ENCODE measurements around the gene DZIP1.
"Not testable (repeated sequence)": the region's sequence is repeated elsewhere in the genome, so short reads cannot be mapped to it uniquely, and the experiment has no call there.

The DZIP1 gene

DNA sequence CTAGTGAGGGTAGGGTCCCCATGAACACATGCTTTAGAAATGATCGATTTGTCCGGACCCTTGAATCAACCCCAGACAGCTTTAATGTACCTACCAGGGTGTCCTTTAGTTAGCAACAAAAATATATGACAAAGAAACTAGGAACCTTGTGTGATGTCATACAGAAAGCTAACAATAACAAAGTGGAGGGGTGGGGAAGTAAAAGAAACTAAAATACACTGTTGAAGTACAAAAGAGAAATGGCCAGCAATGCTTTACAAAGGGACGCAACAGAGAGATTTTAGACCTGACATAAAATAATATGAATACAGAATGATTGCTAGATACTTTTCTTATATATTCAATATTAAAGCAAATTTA lies 40.0 kb downstream of the DZIP1 start:
- DNase-seq (ENCODE audit: low read depth in 2 of 2): no peak

DNA sequence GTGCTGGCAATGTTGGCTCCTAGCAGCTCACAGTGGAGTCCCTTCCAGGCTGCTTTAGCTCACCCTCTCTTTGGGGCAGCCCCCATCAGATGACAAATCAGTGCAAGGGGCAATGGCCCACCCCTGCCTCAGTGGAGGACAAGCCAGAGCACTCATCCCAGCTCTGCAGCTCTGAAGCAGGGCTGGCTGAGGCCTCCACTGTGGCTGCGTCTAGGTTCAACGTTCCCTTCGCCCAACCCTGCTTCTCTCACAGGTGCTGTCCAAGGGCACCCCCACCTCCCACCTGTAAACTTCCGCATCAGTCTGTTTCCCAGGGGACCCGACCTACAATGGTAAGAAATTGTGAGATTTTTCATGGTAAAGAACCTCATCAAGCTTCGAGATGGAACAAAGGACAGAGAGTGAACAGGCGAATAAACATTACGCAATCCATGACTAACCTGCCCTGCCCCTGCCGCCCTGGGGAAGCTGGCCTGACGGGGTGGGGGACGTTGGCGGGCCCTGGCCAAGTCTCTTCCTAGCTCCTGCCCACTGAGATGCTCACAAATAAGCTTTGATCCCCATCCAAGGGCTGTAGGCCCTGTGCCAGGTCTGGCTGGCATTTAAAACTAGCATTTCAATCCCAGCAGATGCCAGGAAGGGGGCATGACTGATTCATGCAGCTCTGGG lies 40.5 kb downstream of the DZIP1 start:
- DNase-seq (ENCODE audit: low read depth in 2 of 2): no peak

DNA sequence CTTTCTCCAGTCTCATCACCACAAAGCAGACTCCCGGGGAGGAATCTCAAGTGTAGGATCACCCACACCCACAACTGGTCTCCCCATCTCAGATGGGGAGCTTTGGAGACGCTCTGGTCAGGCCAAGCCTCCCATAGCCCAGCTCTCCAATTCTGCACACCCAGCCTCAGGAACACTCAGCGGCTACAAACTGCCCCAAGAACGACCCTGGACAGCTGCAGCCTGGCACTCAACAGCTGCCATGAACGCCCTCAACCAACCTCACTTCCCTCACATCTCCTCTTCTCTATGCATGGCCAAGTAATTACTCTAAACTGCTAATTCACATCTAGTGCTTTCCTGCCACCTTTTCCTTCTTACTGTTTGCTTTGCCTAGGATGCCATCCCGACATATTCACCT lies 42.6 kb downstream of the DZIP1 start:
- DNase-seq (ENCODE audit: low read depth in 2 of 2): no peak

DNA sequence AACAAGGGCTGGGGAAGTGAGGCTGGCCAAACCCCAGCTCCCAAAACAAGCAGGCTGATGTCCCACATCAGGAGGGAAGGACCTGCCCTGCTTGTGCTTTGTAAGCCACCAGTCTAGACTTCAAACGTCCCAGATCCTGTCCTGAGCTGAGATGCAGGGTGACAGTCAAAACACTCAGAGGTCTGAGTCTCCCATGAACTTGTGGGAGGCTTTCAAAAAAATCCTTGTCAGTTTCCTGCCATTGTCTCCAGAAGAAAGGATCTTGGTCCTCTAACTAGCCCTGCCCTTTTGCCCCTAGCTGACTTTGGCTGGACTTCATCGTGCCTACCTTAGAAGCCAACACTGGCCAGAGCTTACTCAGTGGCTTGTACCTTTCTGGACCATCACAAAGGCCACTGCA lies 43.3 kb downstream of the DZIP1 start:
- no peak for DNase-seq (ENCODE audit: low read depth in 2 of 2)

DNA sequence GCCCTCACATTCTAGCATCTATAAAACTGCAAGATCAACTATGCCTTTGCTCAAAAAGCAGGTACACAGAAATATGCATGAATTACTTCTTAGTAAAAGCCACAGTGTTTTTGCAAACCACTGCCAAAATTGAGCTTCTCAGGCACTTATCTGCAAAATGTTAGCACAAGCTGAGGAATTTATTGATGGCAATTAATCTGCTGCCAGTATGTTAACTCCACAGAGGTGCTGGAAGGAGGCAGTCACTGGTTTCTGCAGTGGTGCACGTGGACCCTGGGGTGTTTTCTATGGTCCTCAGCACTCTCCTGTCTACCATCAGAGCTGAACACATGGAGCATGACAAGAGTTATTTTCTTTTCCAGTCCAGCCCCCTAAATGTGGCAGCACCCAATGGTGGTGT lies 47.8 kb downstream of the DZIP1 start:
- no peak for DNase-seq (ENCODE audit: low read depth in 2 of 2)

DNA sequence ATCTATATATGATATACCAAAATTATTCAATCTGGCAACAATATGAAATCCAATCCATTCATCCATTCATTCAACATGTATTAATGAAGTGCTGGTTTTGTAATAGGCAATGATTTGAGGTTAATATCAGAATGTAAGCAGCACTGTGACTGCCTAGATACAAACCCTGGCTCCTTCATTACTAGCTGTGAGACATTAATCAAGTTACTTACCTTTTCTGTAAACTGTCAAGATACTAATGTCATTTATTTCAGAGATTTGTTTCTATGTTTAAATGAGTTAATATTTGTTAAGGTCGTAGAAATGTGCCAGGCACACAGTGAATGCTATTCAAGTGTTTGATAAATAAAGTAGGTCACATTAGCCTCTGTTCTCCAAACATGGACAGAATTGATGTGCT lies 51.0 kb downstream of the DZIP1 start:
- DNase-seq (ENCODE audit: low read depth in 2 of 2): no peak

DNA sequence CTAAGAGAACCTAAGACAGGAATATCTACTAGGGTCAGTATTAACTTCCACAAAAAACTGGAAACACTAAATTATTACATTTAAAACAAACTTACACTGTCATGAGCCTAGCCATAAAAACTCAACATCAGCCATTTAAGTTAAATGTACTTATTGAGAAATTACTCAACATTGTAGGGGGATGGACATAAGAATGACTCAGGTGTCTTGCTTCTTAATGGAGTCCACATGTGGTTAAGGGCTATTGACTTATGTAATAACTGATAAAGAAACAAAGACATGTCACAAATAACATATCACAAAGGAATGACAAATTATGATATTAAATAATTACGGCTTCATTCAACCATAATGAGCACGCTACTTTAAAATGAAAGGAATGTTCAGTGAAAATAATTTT lies 55.8 kb downstream of the DZIP1 start:
- DNase-seq (ENCODE audit: low read depth in 2 of 2): no peak

DNA sequence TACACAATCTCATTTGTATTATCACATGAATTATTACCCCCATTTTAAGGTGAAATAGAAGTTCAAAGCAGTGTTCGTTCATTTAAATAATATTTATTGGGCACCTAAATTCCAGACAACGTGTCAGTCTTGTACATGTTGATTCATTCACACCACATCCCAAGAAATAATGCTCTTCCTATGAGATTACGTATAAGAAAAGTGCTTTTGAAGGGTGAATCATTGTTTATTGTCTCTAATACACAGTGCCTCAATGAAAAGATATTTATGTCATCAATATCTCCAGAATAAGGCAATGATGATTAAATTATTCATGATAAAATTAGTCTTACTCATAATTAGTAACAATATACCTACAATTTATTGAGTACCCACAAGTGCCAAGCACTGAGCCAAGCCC lies 56.4 kb downstream of the DZIP1 start:
- DNase-seq (ENCODE audit: low read depth in 2 of 2): no peak

DNA sequence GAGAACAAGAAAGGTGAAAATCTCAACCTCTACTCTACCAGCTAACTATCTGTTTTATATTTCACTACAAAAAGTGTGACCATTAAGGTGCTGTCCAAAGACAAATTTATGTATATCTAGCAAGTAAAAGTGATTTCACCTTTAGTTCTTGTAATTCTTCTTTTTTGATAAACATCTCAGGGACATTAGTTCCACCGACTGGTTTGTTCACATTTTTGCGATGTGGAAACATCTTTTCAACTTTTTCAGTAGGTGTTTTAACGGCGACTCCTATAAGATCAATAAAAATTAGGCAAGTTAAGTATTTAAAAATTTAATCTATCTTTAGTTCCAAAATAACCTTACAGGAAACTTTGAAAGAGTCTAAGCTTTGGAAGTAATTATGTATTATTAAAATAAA lies 58.6 kb downstream of the DZIP1 start:
- DNase-seq (ENCODE audit: low read depth in 2 of 2): no peak

DNA sequence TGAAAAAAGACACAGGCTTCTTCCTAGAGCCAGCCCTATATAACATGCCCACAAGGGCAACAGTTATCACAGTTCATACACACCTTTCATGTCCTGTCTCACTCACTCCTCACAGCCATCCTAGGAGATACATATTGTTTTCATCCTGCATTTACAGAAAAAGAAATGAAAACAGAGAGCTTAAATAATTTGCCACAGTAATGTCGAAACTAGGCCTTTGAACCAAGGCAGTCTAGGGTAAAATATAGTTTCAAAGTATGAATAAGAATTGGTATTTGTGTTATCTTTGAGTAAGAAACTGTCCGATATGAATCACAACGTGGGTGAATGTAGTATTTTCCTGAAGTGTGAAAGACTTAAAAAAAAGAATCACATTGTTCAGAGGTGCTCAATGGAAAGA lies 65.2 kb downstream of the DZIP1 start:
- no peak for DNase-seq (ENCODE audit: low read depth in 2 of 2)

DNA sequence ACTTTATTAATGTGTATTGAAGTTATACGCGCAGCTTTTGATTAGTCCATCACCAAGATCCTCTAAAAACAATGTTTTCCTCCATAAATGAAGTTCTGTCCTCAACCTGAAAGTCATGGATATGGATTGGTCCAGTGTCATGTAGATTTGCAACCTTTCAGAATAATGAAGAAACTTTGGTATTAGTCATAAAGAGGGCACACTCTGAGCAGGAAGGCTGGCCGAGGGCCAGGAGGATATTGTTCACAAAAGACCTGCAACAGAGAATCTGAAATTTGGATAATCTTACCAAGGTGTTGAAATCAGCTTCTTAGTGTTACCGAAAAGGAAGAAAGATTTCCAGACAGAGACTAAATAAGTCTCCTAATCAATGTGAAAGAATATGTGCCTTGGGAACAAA lies 71.3 kb downstream of the DZIP1 start:
- no peak for DNase-seq (ENCODE audit: low read depth in 2 of 2)

DNA sequence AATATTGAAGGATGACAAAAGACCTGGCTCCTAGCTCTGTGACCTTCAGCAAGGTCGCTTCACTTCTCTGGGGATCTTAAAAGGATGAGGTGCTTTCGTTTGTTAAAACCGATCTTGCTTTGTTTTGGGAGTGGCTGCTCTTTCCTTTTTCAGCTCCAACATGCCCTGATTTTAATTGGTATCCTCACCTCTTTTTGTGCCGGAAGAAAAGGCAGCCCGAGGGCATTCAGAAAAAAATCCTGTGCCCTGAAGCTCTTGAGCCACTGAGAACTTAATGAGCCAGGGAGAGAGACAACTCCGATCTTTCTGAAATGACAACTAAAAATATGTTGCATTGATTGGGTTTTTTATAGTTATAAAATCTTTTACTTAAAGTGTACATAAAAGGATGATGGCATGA lies 72.6 kb downstream of the DZIP1 start:
- no peak for DNase-seq (ENCODE audit: low read depth in 2 of 2)

DNA sequence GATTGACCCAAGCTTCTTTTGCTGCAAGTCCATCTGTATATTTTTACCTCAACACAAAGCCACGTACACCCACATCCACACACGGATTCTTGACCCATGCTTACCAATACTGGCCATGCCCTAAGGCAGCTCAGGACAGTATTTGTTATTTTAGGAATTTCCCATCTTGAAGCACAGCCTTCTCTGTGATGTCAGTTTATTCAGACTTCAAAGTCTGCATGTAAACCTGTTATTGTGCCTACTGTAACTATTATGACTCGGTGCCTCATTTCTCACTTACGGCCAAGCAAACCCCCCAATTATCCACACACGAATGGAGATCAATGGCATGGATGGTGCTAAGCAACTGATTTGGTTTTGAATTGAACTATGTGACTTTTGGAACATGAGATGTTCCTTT lies 74.5 kb downstream of the DZIP1 start:
- DNase-seq (ENCODE audit: low read depth in 2 of 2): no peak

DNA sequence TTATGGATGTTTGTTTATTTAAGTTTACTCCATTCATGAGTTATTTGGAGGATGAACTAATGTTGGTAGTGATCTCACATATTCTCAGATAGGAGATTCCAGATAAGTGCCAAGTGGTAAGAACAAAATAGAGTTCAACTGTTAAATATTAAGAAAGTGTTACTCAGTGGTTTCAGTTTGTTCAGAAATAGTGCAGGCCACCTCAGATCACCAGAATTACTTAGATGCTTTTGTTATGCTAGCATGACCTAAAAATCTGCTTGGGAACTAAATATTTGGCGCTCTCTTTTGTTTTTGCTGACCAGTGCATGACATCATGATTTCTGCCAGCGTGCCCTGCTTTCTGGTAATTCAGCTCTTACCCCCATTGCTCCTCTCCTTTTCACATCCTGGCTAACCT lies 76.4 kb downstream of the DZIP1 start:
- no peak for DNase-seq (ENCODE audit: low read depth in 2 of 2)

DNA sequence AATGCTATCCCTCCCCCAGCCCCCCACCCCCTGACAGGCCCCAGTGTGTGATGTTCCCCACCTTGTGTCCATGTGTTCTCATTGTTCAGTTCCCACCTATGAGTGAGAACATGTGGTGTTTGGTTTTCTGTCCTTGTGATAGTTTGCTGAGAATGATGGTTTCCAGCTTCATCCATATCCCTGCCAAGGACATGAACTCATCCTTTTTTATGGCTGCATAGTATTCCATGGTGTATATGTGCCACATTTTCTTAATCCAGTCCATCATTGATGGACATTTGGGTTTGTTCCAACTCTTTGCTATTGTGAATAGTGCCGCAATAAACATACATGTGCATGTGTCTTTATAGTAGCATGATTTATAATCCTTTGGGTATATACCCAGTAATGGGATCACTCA lies 78.7 kb downstream of the DZIP1 start:
- DNase-seq (ENCODE audit: low read depth in 2 of 2): not testable (repeated sequence)

DNA sequence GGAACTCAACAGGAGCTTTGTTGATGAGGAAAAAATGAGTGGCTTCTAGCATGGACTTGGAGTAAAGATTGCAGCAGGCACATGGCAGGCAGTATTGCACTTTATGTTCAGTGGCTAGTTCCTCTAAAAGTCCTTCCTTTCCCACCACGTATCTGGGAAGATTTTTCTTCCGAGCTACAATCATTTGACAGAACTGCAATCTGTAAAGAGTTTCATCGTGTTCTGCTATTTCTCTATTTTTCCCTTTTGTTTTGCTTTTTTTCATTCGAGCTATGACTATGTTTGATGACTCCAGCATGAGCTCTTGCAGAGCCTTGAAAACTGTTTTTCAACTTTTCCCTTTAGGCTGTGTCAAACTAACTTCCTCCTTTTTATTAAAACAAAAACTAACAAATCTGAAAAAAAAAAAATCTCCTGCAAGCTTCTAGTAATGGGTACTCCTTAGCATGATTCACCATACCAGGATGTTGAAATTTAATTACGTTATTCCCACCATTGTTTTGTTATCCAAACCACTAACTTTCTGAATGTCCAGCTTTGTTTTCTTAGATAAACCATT lies 79.7 kb downstream of the DZIP1 start:
- no peak for DNase-seq (ENCODE audit: low read depth in 2 of 2)

DNA sequence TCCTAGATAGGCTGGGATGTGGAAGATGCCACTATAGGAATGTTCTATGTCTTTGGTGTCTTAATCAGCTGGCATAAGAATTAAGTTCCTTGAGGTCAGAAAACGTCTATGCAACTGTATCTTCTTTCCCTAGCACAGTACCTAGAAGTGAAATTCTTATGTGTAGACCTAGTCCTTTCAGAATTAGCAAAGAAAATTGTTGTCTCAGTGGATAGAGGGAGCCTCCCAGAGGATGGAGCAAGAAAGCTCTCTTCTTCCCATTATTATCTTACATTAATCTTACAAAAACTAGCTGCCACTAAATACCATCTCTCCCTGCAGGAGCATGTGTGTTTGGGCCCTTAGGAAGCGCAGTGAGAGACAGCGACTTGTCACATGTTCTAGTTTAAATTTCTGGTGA lies 80.4 kb downstream of the DZIP1 start:
- DNase-seq (ENCODE audit: low read depth in 2 of 2): no peak

DNA sequence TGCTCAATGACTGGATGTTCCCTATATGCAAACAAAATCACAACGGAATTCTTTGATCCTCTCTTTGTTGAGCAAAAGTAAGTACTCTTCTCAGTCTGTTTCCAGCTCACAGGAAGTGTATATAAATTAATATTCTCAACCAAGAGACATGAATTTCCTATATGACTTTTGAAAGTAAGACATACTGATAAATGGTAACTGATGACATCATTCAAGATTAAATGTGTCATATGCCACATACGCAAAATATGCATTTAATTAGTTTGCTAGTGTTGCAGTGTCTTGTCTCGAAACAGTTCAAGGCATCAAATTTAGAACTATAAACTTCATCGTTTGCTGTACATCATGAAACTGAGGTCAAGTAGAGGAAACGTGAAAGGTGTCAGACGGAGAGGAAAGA lies 84.1 kb downstream of the DZIP1 start:
- DNase-seq (ENCODE audit: low read depth in 2 of 2): no peak

DNA sequence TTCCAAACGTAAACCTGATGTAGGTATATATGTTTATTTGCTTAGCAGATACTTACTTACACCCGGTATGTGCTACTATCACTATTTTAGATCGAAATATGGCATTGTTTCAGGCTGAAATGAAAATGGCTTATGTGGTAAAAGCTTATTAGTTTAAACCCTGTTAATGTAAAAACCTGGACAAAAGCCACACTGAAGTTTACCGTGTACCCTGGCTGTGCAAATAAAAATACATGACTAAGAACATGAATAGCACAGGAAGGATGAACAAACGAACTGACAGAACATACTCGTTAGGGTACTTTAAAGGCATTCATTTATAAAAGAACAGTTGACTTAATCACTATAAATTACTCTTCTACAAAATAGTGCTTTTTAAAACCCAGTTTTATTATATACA lies 85.4 kb downstream of the DZIP1 start:
- no peak for DNase-seq (ENCODE audit: low read depth in 2 of 2)

DNA sequence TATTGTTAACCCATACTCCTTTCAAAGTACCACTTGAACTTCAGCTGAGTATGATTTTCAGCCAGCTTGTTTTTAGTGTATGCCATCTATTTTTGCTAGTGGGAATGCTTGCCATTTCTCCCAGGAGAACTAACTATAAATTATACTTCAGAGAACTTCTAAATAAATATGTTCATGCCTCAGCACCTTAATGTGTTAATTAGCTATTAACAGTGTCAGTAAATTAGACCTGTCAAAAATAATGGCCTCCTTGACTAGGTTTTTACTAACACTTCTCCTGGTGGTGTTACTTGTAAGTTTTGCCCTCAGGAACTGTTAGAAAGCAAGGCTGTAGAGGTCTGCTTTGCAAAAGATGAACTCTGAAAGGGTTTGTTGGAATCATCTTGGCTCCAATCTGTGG lies 87.5 kb downstream of the DZIP1 start:
- DNase-seq (ENCODE audit: low read depth in 2 of 2): no peak

DNA sequence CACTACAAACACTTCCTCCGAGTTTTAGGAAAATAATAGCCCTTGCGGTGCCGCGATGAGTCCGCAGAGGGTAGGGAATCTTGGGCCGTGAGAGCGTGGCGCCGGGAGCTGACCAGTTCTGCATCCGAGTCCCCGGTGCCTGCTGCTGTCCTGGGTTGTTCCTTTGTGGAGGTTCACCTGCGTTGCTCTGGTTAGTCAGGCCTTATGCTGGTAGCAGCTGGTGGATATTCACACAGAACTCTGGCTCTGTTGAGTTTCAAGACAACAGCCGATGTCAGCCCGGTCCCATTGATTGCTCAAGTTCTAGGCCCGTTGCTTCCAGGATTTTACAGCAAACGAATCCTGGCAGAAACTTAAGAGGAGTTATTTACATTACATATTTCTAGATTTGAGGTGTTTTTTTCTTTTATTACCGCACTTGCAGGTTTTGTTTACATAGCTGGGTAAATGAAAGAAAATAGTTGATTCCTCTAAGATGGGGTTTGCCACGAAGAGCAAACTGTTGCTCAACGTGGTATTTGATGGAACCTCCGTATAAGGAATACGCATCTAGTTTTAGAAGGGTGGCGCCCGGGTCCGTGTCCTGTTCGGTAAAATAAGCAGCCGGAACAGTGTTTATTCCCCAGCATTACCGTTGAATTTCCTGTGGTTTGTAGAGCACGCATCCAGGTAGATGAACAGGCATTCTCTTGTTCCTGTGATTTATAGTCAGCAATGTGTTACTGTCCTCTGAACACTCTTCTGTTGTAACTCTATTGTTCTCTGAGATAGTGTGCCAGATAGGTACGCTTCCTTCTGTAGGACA lies 90.7 kb downstream of the DZIP1 start:
- no peak for DNase-seq (ENCODE audit: low read depth in 2 of 2)

DNA sequence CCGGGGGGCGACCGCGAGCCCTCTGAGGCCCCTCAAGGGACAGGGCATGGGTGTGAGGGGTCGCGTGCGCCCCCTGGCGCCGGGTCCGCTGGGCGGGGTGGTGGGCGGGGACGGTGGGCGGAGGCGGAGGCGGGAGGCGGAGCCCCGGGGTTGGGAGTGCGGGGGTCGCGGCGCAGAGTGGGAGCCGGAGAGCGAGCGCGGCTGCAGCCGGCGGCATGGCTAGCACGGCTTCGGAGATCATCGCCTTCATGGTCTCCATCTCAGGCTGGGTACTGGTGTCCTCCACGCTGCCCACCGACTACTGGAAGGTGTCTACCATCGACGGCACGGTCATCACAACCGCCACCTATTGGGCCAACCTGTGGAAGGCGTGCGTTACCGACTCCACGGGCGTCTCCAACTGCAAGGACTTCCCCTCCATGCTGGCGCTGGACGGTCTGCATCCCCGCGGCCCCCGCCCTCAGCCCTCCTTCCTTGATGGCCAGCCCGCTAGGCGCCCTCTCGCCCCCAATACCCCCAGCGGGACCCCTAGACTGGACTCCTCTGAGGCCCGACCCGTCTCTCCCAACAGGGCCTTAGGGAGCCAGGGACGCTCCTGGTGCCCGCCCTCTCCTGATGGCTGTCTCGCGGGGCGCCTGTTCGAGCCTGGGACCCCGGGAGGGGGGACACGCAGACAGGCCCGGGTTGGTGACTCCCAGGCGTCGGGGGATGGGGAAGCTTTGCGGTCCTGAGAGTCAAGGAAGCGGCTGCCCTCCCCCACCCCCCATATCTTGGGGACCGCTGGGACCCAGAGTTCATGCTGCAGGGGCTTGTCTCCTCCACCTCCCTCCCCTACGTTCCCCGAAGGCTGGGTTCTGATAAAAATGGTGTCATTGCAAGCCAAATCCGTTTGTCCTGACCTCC lies 91.7 kb downstream of the DZIP1 start, which contains the start of gene CLDN10:
Gene CLDN10, plus strand, starts transcription at position 182 of the 903 bp plus-strand sequence. Its CDS starts 34 bp downstream, at position 216.
- no peak for DNase-seq (ENCODE audit: low read depth in 2 of 2)

Data from stimulated activated CD4-positive, alpha-beta T cell treated with anti-CD3 and anti-CD28 coated beads, Interleukin-1b, Interleukin-23, amount 100 ng/mL, for 4 hours (primary cell).